NCI-H82 (cell line): ENCODE results near the gene SGK1.
"Not testable (repeated sequence)": the region's sequence is repeated elsewhere in the genome, so short reads cannot be mapped to it uniquely, and the experiment has no call there.

ENCODE experiments used
- DNase-seq: peaks from one replicate; lab custom pipeline; 2025; lab: John Stamatoyannopoulos, UW

Gene SGK1

GRCh38 chr6:134253681-134254080 lies 64.2 kb downstream of the SGK1 start:
- peak; percentile 18 for DNase-seq

GRCh38 chr6:134251320-134251719 lies 66.6 kb downstream of the SGK1 start:
- DNase-seq = no peak

DNA sequence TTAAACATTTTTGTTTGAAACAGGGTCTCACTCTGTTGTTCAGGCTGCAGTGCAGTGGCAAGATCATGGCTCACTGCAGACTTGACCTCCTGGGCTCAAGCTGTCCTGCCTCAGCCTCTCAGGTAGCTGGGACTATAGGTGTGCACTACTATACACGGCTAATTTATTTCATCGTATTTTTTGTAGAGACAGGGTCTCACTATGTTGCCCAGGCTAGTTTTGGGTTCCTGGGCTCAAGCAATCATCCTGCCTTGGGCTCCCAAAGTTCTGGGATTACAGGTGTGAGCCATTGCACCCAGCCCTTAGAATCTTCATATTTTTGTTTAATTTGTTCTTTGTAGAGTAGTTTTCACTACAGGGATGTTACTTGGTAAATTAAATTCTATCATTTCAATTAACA lies 67.1 kb downstream of the SGK1 start:
- no peak for DNase-seq

DNA sequence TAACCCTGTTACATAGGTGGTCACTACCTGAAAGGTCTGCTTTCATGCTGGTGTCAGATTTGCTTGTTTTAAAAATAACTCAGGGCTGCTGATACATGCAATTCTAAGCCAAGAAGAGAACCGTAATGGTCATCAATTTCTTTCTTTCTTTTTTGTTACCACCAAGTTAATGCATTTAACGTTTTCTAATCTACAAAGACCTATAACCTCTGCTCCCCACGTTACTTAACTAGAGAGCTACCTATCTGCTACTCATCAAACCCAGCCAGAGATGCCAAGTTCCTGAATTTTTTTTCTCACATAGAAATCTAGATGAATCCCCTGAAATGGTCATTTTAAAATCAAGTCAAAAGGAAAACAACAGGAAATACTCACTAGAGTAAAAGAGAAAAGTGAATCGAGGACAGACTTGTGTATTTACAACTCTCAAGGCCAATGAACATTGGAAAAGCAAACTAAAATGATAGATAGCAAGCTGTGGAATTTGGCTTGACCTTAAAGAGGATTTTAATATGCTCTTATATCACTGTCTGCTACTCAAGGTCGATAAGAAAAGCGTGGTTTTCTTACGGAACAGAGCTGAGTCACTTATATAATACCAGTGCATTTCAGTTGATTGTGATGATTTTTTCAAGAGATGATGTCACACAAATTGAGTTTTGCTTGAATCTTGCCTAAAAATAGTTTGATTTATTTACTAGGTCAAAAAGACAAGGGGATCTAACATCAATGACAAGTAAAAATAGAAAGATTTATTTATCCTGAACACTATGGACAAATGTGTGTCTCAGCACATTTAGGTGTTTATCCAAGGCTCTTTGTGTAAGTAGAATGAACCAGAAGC lies 67.9 kb downstream of the SGK1 start:
- no peak for DNase-seq

DNA sequence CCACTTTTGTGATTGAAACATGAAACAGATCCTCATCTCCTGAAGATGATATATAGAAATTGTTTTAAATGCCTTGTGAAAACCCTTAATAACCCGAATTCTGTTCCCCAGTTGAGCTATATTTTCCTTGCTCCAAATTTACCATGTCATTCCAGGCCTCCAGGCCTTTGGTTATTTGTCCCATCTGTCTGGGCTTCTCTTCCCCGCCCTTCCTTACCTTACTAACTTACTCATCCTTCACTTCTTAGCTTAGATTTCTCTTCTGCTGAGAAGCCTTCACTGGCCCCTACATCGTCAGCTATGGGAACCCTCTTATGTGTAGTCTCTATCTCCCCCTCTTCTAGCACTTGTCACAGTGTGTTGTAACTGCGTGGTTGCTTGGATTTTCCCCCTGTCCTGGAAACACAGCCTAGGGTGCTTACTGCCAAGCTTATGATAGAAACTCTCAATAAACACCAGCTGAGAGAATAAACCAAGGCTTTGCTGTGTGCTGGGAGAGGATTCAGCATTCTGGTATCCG lies 68.6 kb downstream of the SGK1 start:
- no peak for DNase-seq

DNA sequence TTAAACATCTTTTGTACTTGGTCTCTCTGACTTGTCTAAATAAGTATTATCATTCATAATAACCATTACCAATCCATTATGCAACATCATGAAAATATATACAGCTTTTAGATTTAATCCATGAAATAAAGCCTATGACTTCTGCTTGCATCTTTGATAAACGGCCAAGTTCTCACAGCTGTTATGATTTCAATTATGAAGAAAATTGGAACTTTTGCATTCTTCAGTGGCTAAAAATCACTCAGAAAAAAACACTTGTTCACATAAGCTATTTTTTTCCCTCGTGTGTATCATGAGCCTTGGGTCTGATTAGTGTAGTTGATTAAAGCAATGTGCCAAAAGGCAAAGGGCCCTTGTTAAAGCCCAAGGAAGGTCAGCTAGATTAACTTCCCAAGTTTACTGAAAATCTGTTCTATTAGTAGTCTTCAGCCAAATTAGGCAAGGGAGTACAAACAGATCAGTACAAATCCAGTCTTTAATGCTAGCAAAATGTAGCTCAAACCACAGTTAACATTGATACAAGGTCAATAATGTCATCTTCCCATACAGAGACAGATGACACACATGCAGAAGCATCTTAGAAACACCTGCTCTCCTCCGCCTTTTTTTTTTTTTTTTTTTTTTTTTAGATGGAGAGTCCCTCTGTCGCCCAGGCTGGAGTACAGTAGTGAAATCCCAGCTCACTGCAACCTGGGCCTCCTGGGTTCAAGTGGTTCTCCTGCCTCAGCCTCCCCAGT lies 69.9 kb downstream of the SGK1 start:
- no peak for DNase-seq

- no peak for DNase-seq
Observed at GRCh38 chr6:134247231-134247833, 70.6 kb downstream of the SGK1 start.

- no peak for DNase-seq
Observed at GRCh38 chr6:134245706-134246105, 72.2 kb downstream of the SGK1 start.

GRCh38 chr6:134245041-134245440 lies 72.9 kb downstream of the SGK1 start:
- no peak for DNase-seq

- no peak for DNase-seq
Observed at GRCh38 chr6:134240665-134241431, 77.1 kb downstream of the SGK1 start.

DNA sequence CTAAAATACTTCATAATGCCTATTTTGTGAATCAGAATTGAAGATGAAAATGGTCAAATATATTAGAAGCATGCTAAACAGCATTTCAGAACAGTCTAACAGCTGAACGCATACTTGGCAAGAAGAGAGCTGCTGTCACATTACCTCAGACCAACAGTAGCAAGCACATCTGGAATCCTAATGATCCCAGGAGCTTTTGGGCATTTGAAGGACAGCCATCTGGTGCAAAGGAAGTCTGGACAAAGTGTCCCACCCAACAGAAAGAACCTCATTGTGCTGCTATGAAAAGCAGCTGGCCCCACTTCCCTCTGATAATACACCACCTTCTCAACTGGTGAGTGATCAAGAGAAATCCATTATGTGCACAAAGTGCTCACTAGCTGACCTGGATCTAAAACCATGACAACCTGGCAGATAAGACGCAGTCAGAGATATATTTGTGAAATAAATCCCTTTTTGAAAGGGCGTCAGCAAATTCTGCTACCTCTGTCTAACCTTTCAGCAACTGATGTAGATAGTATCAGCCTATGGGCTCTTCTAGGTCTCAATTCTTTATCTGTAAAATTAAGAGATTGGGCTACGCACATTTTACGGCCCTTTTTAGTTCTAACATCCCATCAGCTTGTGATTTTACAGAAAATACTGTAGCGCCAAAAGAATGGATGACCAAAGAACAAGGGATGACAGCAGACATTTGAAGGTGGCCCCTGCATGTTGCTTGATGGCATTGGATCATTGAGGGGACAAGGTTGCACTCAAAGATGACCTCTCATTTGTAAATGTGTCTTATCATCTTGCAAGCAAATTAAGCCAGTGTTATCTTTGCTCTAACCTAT lies 78.7 kb downstream of the SGK1 start:
- peak; percentile 48 for DNase-seq

DNA sequence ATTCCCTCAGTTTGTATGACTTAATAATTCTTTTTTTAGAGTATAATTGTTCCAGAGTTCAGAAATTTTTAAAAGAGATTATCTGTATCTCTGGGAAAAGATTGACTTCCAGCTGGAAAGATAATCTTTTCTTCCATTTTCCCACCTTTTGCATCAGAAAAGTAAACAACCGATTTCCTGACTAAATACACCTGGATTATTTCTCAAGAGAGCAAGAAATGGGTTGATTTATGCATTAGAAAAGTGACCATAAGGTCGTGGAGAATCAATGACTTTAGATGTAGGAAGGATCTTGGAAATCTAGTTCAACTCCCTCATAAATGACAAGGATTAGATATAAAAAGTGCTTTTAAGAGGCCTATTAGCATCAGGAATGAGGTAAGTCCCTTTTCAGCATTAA lies 79.9 kb downstream of the SGK1 start:
- no peak for DNase-seq

- DNase-seq = no peak
Observed at GRCh38 chr6:134235937-134236751, 81.8 kb downstream of the SGK1 start.

DNA sequence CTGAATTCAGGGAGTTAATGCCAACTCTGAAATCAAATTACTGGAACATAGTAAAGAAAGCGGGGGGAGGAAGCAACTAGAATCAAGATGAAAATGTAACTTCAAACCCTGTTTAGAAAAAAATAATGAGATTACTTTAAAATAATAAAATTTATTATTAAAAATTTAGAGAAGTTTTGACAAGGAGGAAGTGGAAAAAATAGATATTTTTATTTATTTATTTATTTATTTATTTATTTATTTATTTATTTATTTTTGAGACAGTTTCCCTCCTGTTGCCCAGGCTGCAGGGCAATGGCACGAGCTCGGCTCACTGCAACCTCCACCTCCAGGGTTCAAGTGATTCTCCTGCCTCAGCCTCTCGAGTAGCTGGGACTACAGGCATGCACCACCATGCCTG lies 82.6 kb downstream of the SGK1 start:
- not testable (repeated sequence) for DNase-seq

DNA sequence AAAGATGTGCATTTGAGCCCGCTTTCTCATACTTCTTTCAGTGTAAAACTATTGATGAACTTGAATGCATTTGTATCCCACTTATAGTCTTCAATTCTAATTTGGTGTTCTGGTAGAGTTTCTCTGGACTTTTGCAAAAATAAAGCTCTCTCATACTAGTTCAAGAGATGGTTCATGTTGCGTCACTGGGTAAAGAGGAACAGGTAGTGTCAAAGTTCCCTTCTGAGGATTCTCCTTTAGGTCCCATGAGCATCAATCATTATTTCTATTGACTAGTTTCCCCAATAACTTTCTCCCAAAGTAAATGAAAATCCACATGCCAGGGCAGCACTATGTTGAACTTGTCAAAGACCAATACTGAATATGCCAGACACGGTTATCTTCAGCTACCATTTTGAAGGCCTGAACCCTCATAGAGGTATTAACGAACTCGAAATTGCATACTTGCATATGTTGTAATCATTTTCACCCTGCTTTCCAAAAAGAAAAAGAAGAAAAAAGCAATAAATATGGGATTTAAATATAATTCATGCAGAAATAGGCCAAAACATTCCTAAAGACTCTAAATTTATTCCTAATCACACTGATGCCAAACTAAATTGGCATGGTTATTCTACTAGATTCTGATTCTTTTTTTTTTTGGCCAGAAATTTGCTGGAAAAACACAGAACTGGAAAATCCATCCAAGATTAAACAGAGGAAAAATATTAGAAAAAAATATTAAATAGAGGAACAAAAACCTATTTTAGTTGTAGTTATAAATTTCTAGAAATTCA lies 84.5 kb downstream of the SGK1 start:
- no peak for DNase-seq

GRCh38 chr6:134230940-134231339 lies 87.0 kb downstream of the SGK1 start:
- DNase-seq = no peak

- peak; percentile 97 for DNase-seq
Observed at GRCh38 chr6:134230087-134230700, 87.7 kb downstream of the SGK1 start.

GRCh38 chr6:134229520-134229919 lies 88.4 kb downstream of the SGK1 start:
- DNase-seq = no peak
